Stimulated activated naive B cell treated with anti-CD40 and anti-IgM and Interleukin-4, amounts not matched to agents 10 μg/mL and 1 μg/mL and 100 μg/mL, for 72 hours (primary cell): ENCODE measurements around the gene CYB561D1.

Experiments
- ATAC-seq, 2 donors: fragments of 150-1000 bp; cut with Tn5 transposase; replicated peaks; 2 replicates each; pipeline ENCODE4 v1.10.0; 2021; ENCODE audit warnings: moderate library complexity in 1 of 2
- DNase-seq: peaks from one replicate; pipeline ENCODE4 v3.0.0; 2021
- H3K27ac Mint-ChIP-seq: one replicate; pipeline ENCODE4 v1.8.0; 2022; ENCODE audit warnings: mild to moderate bottlenecking, mixed read lengths
- H3K27me3 Mint-ChIP-seq, 2 donors: one replicate each; pipeline ENCODE4 v1.8.0; 2022; ENCODE audit warnings: mixed read lengths in 2 of 2
- H3K36me3 Mint-ChIP-seq, 2 donors: one replicate each; pipeline ENCODE4 v1.8.0; 2022; ENCODE audit warnings: mixed read lengths in 2 of 2, mild to moderate bottlenecking in 1 of 2
- H3K4me1 Mint-ChIP-seq, 2 donors: one replicate each; pipeline ENCODE4 v1.8.0; 2022; ENCODE audit warnings: mixed read lengths in 2 of 2, mild to moderate bottlenecking in 1 of 2
- H3K4me3 Mint-ChIP-seq, 2 donors: one replicate each; pipeline ENCODE4 v1.8.0; 2022; ENCODE audit warnings: mild to moderate bottlenecking in 2 of 2, mixed read lengths in 2 of 2, moderate library complexity in 1 of 2
- H3K9me3 Mint-ChIP-seq, 2 donors: one replicate each; pipeline ENCODE4 v1.8.0; 2022; ENCODE audit warnings: mixed read lengths in 2 of 2, mild to moderate bottlenecking in 1 of 2

CYB561D1 gene

GRCh38 chr1:109499661-109500536 lies 6.0 kb downstream of the CYB561D1 start:
- no peak overlapping the region for H3K27ac Mint-ChIP-seq
- no peak for DNase-seq
- H3K4me1 Mint-ChIP-seq = peaks cover 33 to 51% of the 10 kb centered on the region in 2 donors
- ATAC-seq = peak; percentile 38 to 42
- H3K4me3 Mint-ChIP-seq = no peak overlapping the region
- no peaks in the 10 kb centered on the region for H3K27me3 Mint-ChIP-seq
- H3K9me3 Mint-ChIP-seq = no peaks in the 10 kb centered on the region
- H3K36me3 Mint-ChIP-seq = peaks cover 19 to 37% of the 10 kb centered on the region in 2 donors

GRCh38 chr1:109500941-109501381 lies 7.1 kb downstream of the CYB561D1 start:
- Mint-ChIP-seq H3K36me3 (peaks cover 18 to 33% of the 10 kb centered on the region in 2 donors), H3K4me1 (peaks cover 27 to 41% of the 10 kb centered on the region in 2 donors), H3K27ac (no peak overlapping the region), H3K9me3 (no peaks in the 10 kb centered on the region), H3K4me3 (no peak overlapping the region), H3K27me3 (no peaks in the 10 kb centered on the region)
- DNase-seq (no peak), ATAC-seq (no peak)

- Mint-ChIP-seq H3K9me3 (no peaks in the 10 kb centered on the region), H3K27ac (no peak overlapping the region), H3K4me3 (no peak overlapping the region), H3K27me3 (no peaks in the 10 kb centered on the region), H3K36me3 (peaks cover 13 to 25% of the 10 kb centered on the region in 2 donors), H3K4me1 (peaks cover 22 to 32% of the 10 kb centered on the region in 2 donors)
- ATAC-seq = no peak
- no peak for DNase-seq
Observed at GRCh38 chr1:109501644-109502363, 7.9 kb downstream of the CYB561D1 start.

GRCh38 chr1:109502364-109502851 lies 8.5 kb downstream of the CYB561D1 start:
- ATAC-seq (peak in 1 of 2 donors; percentile 34), DNase-seq (no peak)
- Mint-ChIP-seq H3K27ac (no peak overlapping the region), H3K27me3 (no peaks in the 10 kb centered on the region), H3K4me3 (no peak overlapping the region), H3K36me3 (peaks cover 11 to 24% of the 10 kb centered on the region in 2 donors), H3K9me3 (no peaks in the 10 kb centered on the region), H3K4me1 (peaks cover 21 to 29% of the 10 kb centered on the region in 2 donors)

GRCh38 chr1:109503935-109504334 lies 10.0 kb downstream of the CYB561D1 start:
- peaks cover 8 to 21% of the 10 kb centered on the region in 2 donors for H3K36me3 Mint-ChIP-seq
- H3K4me1 Mint-ChIP-seq = peaks cover 25% of the 10 kb centered on the region in 2 donors
- DNase-seq = no peak
- no peak overlapping the region for H3K4me3 Mint-ChIP-seq
- H3K27me3 Mint-ChIP-seq = peaks cover 8 to 10% of the 10 kb centered on the region in 2 donors
- H3K9me3 Mint-ChIP-seq = no peaks in the 10 kb centered on the region
- no peak for ATAC-seq
- H3K27ac Mint-ChIP-seq = no peak overlapping the region

GRCh38 chr1:109504974-109505373 lies 11.1 kb downstream of the CYB561D1 start:
- H3K9me3 Mint-ChIP-seq = no peaks in the 10 kb centered on the region
- no peak for ATAC-seq
- H3K4me3 Mint-ChIP-seq = no peak overlapping the region
- peaks cover 8 to 14% of the 10 kb centered on the region in 2 donors for H3K27me3 Mint-ChIP-seq
- DNase-seq = no peak
- peaks cover 25 to 29% of the 10 kb centered on the region in 2 donors for H3K4me1 Mint-ChIP-seq
- no peak overlapping the region for H3K27ac Mint-ChIP-seq
- peaks cover 5 to 16% of the 10 kb centered on the region in 2 donors for H3K36me3 Mint-ChIP-seq

- H3K27me3 Mint-ChIP-seq = peaks cover 21 to 41% of the 10 kb centered on the region in 2 donors
- H3K36me3 Mint-ChIP-seq = no peaks in the 10 kb centered on the region
- H3K4me1 Mint-ChIP-seq = peaks cover 19 to 20% of the 10 kb centered on the region in 2 donors
- peak overlapping the region; percentile 88 to 89 for H3K4me3 Mint-ChIP-seq
- H3K27ac Mint-ChIP-seq = peak overlapping the region; percentile 59
- ATAC-seq = no peak
- H3K9me3 Mint-ChIP-seq = no peaks in the 10 kb centered on the region
- no peak for DNase-seq
Observed at GRCh38 chr1:109508001-109508872, 14.3 kb downstream of the CYB561D1 start.

GRCh38 chr1:109508873-109509175 lies 14.9 kb downstream of the CYB561D1 start:
- peaks cover 19 to 20% of the 10 kb centered on the region in 2 donors for H3K4me1 Mint-ChIP-seq
- H3K27ac Mint-ChIP-seq = peak overlapping the region; percentile 59
- no peaks in the 10 kb centered on the region for H3K9me3 Mint-ChIP-seq
- no peaks in the 10 kb centered on the region for H3K36me3 Mint-ChIP-seq
- H3K27me3 Mint-ChIP-seq = peaks cover 21 to 41% of the 10 kb centered on the region in 2 donors
- H3K4me3 Mint-ChIP-seq = peak overlapping the region; percentile 88 to 89
- ATAC-seq (no peak), DNase-seq (no peak)

GRCh38 chr1:109509176-109510134 lies 15.6 kb downstream of the CYB561D1 start, which contains the start of gene AMIGO1:
Gene AMIGO1, minus strand, starts transcription at chr1:109509727. Its CDS starts 815 bp downstream, at chr1:109508912.
- peak within 1 kb of the TSS; percentile 88 to 89 for H3K4me3 Mint-ChIP-seq
- no peaks in the 10 kb centered on the region for H3K36me3 Mint-ChIP-seq
- H3K27ac Mint-ChIP-seq = peak within 1 kb of the TSS; percentile 59

GRCh38 chr1:109513110-109513710 lies 19.3 kb downstream of the CYB561D1 start:
- H3K4me1 Mint-ChIP-seq = peaks cover 14 to 19% of the 10 kb centered on the region in 2 donors
- peaks cover 27 to 43% of the 10 kb centered on the region in 2 donors for H3K27me3 Mint-ChIP-seq
- ATAC-seq = peak in 1 of 2 donors; percentile 32
- H3K36me3 Mint-ChIP-seq = no peaks in the 10 kb centered on the region
- H3K27ac Mint-ChIP-seq = no peak overlapping the region
- DNase-seq = no peak
- no peaks in the 10 kb centered on the region for H3K9me3 Mint-ChIP-seq
- H3K4me3 Mint-ChIP-seq = no peak overlapping the region

More at GRCh38 chr1:109509176-109510134, 15.6 kb downstream of the CYB561D1 start, which contains the start of gene AMIGO1:
- ATAC-seq = peak; percentile 70 to 74
- Mint-ChIP-seq H3K27me3 (peaks cover 21 to 41% of the 10 kb centered on the region in 2 donors), H3K9me3 (no peaks in the 10 kb centered on the region), H3K4me1 (peaks cover 19 to 20% of the 10 kb centered on the region in 2 donors)
- DNase-seq = no peak

- Mint-ChIP-seq H3K4me3 (no peak overlapping the region), H3K9me3 (no peaks in the 10 kb centered on the region), H3K27ac (no peak overlapping the region), H3K4me1 (peaks cover 4 to 7% of the 10 kb centered on the region in 2 donors), H3K27me3 (peaks cover 20 to 33% of the 10 kb centered on the region in 2 donors), H3K36me3 (no peaks in the 10 kb centered on the region)
- no peak for ATAC-seq
- DNase-seq = no peak
Observed at GRCh38 chr1:109514846-109515245, 21.0 kb downstream of the CYB561D1 start.

- no peak overlapping the region for H3K4me3 Mint-ChIP-seq
- H3K36me3 Mint-ChIP-seq = no peaks in the 10 kb centered on the region
- H3K27me3 Mint-ChIP-seq = peaks cover 19 to 24% of the 10 kb centered on the region in 2 donors
- H3K27ac Mint-ChIP-seq = no peak overlapping the region
- no peaks in the 10 kb centered on the region for H3K9me3 Mint-ChIP-seq
- ATAC-seq = no peak
- no peaks in the 10 kb centered on the region for H3K4me1 Mint-ChIP-seq
- DNase-seq = no peak
Observed at GRCh38 chr1:109516872-109517271, 23.0 kb downstream of the CYB561D1 start.
